Measurements from ENCODE around the gene AP3B1.
"Not testable (repeated sequence)": the region's sequence is repeated elsewhere in the genome, so short reads cannot be mapped to it uniquely, and the experiment has no call there.

DNA sequence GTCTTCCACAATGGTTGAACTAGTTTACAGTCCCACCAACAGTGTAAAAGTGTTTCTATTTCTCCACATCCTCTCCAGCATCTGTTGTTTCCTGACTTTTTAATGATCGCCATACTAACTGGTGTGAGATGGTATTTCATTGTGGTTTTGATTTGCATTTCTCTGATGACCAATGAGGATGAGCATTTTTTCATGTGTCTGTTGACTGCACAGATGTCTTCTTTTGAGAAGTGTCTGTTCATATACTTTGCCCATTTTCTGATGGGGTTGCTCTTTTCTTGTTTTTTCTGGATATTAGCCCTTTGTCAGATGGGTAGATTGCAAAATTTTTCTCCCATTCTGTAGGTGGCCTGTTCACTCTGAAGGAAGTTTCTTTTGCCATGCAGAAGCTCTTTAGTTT is 124.2 kb downstream of the AP3B1 start:
- TF ChIP-seq, protein P1, sequence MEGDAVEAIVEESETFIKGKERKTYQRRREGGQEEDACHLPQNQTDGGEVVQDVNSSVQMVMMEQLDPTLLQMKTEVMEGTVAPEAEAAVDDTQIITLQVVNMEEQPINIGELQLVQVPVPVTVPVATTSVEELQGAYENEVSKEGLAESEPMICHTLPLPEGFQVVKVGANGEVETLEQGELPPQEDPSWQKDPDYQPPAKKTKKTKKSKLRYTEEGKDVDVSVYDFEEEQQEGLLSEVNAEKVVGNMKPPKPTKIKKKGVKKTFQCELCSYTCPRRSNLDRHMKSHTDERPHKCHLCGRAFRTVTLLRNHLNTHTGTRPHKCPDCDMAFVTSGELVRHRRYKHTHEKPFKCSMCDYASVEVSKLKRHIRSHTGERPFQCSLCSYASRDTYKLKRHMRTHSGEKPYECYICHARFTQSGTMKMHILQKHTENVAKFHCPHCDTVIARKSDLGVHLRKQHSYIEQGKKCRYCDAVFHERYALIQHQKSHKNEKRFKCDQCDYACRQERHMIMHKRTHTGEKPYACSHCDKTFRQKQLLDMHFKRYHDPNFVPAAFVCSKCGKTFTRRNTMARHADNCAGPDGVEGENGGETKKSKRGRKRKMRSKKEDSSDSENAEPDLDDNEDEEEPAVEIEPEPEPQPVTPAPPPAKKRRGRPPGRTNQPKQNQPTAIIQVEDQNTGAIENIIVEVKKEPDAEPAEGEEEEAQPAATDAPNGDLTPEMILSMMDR (IDR thresholded peaks at IDR 0.05; ENCODE audit: poor library complexity) = not testable (repeated sequence)
- TF ChIP-seq EZH2 (IDR thresholded peaks at IDR 0.05; ENCODE audit: borderline replicate concordance); EZH2phosphoT487 (IDR thresholded peaks at IDR 0.05; ENCODE audit: low read depth, severe bottlenecking, unreplicated experiment): not testable (repeated sequence)
